ENCODE measurements around the gene ARHGEF40. TPM values are rescaled to one million over a fixed set of nuclear protein-coding genes. Genes with fewer than 3 reads are reported as not detected.

ARHGEF40 gene
- polyA plus RNA-seq, 6 donors from 2014 or later, result 0.07 to 0.99 (median 0.27) TPM; not detected in 1

DNA sequence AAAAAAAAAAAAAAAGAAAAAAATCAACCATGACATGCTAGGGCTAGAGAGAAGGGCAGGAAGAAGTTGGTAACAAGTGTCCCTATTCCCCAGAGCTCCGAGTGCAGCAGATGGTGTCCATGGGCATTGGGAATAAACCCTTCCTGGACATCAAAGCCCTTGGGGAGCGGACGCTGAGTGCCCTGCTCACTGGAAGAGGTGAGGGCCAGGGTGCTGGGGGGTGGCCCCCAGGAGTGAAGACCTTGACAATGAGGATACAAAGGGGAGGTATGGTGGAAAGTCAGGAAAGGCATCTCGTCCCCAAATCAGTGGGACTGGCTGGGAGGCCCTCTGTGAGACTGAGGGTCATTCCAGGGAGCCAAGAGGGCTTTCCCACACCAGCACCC is 16.8 kb downstream of the ARHGEF40 start:
- no peak for DNase-seq
- no peak for ATAC-seq (ENCODE audit: low read depth in 2 of 2)
- peak overlapping the region in 1 of 8 donors; percentile 65 for H3K4me3 Mint-ChIP-seq
- H3K4me1 Mint-ChIP-seq, result peaks cover 16 to 24% (median 22%) of the 10 kb centered on the region in 3 donors
- no peaks in the 10 kb centered on the region for H3K36me3 Mint-ChIP-seq
- H3K27me3 Mint-ChIP-seq, result peaks cover 0 to 6% (median 0%) of the 10 kb centered on the region in 3 donors
- peak overlapping the region; percentile 82 to 98 (median 94) for H3K27ac Mint-ChIP-seq
- H3K9me3 Mint-ChIP-seq, result no peaks in the 10 kb centered on the region

DNA sequence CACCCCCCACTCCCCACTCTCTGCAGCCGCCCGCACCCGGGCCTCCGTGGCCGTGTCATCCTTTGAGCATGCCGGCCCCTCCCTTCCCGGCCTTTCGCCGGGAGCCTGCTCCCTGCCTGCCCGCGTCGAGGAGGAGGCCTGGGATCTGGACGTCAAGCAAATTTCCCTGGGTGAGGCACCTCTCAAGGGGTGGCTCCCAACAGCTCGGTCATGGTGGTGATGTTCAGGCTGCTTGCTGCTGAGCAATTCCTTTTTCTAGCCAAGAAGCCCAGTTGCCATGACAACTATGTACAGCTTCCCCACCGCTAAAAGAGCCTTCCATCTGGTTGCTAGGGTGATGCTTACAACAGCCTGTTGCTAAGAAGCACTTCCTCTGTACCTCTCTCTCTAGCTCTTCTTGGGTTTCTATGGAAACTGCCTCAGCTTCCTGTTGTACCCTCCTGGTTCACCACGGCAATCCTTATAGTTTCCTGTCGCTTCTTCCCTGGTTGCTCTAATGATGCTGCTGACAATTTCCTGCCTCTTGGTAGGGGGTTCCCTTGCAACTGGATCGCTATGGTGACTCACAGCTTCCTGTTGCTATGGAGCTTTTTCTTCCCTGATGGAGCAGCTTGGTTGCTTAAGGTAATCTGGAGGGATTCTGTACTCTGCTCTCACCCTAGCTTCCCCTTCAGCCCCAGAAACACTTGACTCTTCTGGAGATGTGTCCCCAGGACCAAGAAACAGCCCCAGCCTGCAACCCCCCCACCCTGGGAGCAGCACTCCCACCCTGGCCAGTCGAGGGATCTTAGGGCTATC is 17.4 kb downstream of the ARHGEF40 start:
- Mint-ChIP-seq H3K4me3 (peak overlapping the region in 4 of 8 donors; percentile 7 to 65 (median 24)), H3K27ac (peak overlapping the region; percentile 82 to 98 (median 96)), H3K27me3 (peaks cover 0 to 7% (median 0%) of the 10 kb centered on the region in 3 donors), H3K9me3 (no peaks in the 10 kb centered on the region), H3K36me3 (no peaks in the 10 kb centered on the region), H3K4me1 (peaks cover 17 to 27% (median 22%) of the 10 kb centered on the region in 3 donors)
- peak; percentile 85 to 91 for ATAC-seq (ENCODE audit: low read depth in 2 of 2)
- peak; percentile 76 for DNase-seq

DNA sequence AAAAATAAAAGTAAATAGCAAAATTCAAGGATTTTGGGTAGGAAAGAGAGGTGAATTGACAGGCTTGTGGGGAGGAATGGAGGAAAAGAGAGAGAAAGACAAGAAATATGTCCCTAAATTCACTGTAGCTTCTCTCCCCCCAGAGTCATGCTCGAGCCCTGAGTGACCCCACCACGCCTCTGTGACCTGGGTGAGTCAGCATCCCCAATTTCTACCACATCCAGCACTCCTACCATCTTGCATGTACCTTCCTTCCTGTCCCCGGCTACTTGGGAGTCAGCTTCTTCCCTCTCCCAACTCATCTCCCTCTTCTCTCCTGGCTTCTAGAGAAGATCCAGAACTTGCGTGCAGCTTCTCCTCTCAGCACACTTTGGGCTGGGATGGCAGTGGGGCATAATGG is 18.6 kb downstream of the ARHGEF40 start:
- Mint-ChIP-seq H3K27ac (peak overlapping the region; percentile 65 to 97 (median 80)), H3K27me3 (peaks cover 0 to 15% (median 0%) of the 10 kb centered on the region in 3 donors), H3K4me3 (peak overlapping the region in 1 of 8 donors; percentile 37), H3K9me3 (no peaks in the 10 kb centered on the region), H3K4me1 (peaks cover 21 to 33% (median 25%) of the 10 kb centered on the region in 3 donors), H3K36me3 (no peaks in the 10 kb centered on the region)
- ATAC-seq (ENCODE audit: low read depth in 2 of 2) (no peak), DNase-seq (no peak)

DNA sequence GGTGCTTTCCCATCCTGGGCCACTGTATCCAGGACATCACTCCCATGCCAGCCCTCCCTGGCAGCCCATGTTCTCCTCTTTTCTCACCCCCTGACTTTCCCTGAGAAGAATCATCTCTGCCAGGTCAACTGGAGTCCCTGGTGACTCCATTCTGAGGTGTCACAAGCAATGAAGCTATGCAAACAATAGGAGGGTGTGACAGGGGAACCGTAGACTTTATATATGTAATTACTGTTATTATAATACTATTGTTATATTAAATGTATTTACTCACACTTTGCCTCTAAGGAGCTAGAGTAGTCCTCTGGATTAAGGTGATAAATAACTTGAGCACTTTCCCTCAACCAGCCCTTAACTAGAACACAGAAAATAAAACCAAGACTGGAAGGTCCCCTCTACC is 19.2 kb downstream of the ARHGEF40 start:
- ATAC-seq (ENCODE audit: low read depth in 2 of 2) (no peak), DNase-seq (no peak)
- peaks cover 0 to 12% (median 0%) of the 10 kb centered on the region in 3 donors for H3K27me3 Mint-ChIP-seq
- no peaks in the 10 kb centered on the region for H3K36me3 Mint-ChIP-seq
- H3K4me1 Mint-ChIP-seq, result peaks cover 21 to 33% (median 25%) of the 10 kb centered on the region in 3 donors
- peak overlapping the region; percentile 14 to 84 (median 78) for H3K27ac Mint-ChIP-seq
- H3K4me3 Mint-ChIP-seq, result peak overlapping the region in 1 of 8 donors; percentile 37
- H3K9me3 Mint-ChIP-seq, result no peaks in the 10 kb centered on the region

DNA sequence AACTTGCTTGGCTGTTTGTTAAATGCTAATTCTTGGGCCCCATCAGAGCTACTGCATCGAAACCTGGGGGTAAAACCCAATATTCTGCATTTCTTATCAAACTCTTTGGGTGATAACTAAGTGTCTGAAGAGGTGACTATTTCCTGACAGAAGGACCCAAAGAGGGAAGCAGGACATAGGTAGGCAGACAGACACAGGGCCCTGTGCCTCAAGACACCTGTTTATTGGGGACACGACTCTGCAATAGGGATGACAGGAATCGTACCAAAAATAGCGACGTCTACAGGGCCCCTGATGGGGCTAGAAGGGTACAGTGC is 19.7 kb downstream of the ARHGEF40 start:
- Mint-ChIP-seq H3K27me3 (peaks cover 0 to 10% (median 0%) of the 10 kb centered on the region in 3 donors), H3K4me3 (no peak overlapping the region), H3K36me3 (no peaks in the 10 kb centered on the region)

DNA sequence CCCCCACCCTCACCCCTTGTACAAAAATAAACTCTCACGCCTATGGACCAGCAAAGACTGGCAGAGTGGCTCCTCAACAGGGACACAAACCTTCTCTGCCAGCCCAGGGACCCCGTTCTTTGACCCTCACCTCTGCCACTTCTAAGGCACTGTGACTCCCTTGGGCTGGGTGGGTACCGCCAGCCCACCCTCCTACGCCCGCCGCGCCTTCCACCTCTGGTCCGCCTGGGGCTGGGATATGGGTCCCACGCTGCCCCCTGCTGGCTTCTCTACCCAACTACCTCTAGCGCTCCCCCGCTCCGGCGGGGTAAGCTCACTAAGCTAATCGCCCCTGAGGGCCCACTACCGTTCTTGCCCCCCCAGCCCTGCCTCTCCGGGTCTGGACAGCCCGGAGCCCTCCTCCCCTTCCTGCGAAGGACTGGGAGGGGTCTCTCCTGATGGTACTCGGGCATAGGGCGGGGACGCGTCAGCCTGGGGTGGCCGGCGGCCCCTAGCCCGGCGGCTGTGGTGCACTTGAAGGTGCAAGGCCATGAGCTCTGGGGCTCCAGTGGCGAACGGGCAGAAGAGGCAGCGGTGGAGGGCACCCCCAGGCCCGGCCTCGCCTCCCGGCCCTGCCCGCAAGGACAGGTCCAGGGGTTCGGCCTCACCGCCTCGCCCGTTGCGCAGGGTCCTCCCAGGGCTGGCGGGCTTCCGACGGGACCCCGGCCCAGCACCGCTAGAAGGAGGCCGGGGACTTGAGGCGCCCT is 20.3 kb downstream of the ARHGEF40 start:
- Mint-ChIP-seq H3K27me3 (peaks cover 0 to 10% (median 0%) of the 10 kb centered on the region in 3 donors), H3K4me3 (no peak overlapping the region), H3K4me1 (peaks cover 21 to 33% (median 25%) of the 10 kb centered on the region in 3 donors), H3K27ac (peak overlapping the region in 3 of 6 donors; percentile 21 to 82 (median 56)), H3K9me3 (no peaks in the 10 kb centered on the region), H3K36me3 (no peaks in the 10 kb centered on the region)
- no peak for ATAC-seq (ENCODE audit: low read depth in 2 of 2)
- DNase-seq, result no peak

More for the DNA sequence above, 19.7 kb downstream of the ARHGEF40 start:
- Mint-ChIP-seq H3K27ac (peak overlapping the region in 3 of 6 donors; percentile 31 to 82 (median 37)), H3K9me3 (no peaks in the 10 kb centered on the region), H3K4me1 (peaks cover 21 to 33% (median 25%) of the 10 kb centered on the region in 3 donors)
- no peak for DNase-seq
- no peak for ATAC-seq (ENCODE audit: low read depth in 2 of 2)

DNA sequence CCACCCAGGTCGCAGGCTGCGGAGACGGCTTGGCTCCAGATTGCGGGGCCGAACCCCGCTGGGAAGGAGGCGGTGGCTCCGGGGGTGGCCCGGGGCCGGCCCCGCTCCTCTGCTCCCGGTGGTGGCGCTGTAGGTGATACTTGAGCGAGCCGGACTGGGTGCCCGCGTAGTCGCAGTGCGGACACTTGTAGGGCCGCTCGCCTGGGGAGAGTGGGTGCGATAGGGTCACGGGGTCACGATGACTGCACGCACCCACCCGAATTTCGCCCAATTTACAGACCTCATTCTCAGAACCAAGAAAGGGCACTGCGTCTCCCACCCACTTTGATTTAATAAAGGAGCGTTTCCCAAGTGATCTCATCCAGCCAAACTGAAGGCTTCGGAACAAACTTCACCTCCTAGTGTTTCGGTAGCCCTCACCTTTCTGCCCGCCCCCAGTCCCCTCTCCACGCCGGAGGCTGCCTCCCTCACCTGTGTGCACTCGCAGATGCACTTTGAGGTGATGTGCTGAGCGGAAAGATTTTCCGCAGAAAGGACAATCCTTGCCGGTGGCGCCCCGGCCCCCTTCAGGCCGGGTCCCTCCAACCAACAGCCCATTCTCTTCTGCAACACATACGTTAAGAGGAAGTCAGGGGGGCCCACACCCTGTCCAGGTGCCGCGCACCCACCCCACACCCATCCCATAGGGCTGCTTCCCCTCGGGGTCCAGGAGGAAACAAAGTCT is 21.0 kb downstream of the ARHGEF40 start:
- DNase-seq (no peak), ATAC-seq (ENCODE audit: low read depth in 2 of 2) (no peak)
- Mint-ChIP-seq H3K27me3 (peaks cover 0 to 10% (median 0%) of the 10 kb centered on the region in 3 donors), H3K36me3 (no peaks in the 10 kb centered on the region), H3K4me1 (peaks cover 21 to 33% (median 25%) of the 10 kb centered on the region in 3 donors), H3K9me3 (no peaks in the 10 kb centered on the region), H3K4me3 (no peak overlapping the region), H3K27ac (peak overlapping the region in 1 of 6 donors; percentile 76)

DNA sequence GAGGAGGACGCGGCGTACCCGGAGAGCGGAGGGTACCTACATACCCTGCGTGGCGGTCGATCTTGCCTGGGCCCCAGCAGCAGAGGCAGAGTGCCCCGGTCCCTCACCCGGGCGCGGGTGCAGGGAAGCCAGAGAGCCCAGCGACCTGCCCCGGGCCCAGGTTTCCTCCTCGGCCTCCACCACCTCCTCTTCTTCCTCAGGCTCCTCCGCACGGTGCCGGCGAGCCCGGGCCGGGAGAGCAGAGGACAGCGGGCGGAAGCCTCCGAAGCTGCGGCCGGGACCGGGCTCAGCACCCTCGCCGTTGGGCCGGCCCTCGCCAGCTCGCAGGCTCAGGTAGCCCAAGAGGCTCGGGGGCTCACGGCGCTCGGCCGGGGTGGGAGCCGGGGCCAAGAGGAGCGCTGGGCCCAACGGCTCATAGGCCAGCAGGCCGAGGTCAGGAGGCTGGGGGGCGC is 21.7 kb downstream of the ARHGEF40 start:
- ATAC-seq (ENCODE audit: low read depth in 2 of 2) (no peak), DNase-seq (no peak)
- no peak overlapping the region for H3K4me3 Mint-ChIP-seq
- peaks cover 16 to 27% (median 21%) of the 10 kb centered on the region in 3 donors for H3K4me1 Mint-ChIP-seq
- no peak overlapping the region for H3K27ac Mint-ChIP-seq
- no peaks in the 10 kb centered on the region for H3K36me3 Mint-ChIP-seq
- peaks cover 0 to 10% (median 0%) of the 10 kb centered on the region in 3 donors for H3K27me3 Mint-ChIP-seq
- no peaks in the 10 kb centered on the region for H3K9me3 Mint-ChIP-seq

DNA sequence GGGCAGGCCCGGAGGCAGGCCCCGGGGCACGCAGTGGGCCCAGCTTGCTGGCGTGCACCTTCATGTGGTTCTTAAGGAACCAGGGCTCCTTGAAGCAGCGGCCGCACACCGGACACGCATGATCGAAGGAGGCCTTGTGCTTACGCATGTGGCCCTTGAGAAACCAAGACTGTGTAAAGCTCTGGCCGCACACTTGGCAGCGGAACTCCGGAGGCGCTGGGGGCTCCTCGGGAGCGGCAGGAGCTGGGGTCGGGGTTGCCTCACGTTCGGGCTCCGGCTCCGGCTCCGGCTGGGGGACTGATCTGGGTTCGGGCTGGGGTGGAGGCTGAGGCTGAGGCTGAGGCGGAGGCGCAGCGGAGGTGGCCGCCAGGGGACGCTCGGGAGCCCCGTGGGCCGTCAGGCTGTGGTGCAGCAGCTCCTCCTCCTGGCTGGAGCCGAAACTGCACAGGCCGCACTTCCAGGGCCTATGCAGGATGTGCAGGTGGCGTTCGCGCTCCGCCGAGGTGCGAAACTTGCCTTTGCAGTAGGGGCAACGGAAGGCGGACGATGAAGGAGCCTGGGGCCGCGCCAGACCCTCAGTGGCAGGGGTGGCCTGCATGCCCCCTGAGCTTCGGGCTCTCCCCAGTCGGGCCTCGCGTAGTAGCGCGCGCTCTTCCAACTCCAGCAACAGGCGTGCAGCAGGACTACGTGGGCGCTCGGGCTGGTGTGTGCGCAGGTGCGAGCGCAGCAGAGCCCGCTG is 22.3 kb downstream of the ARHGEF40 start:
- Mint-ChIP-seq H3K36me3 (no peaks in the 10 kb centered on the region), H3K4me3 (peak overlapping the region in 3 of 8 donors; percentile 15 to 66 (median 60)), H3K27ac (peak overlapping the region in 4 of 6 donors; percentile 67 to 87 (median 74)), H3K4me1 (peaks cover 12 to 23% (median 21%) of the 10 kb centered on the region in 3 donors), H3K9me3 (no peaks in the 10 kb centered on the region), H3K27me3 (peaks cover 0 to 10% (median 0%) of the 10 kb centered on the region in 3 donors)
- peak; percentile 63 to 69 for ATAC-seq (ENCODE audit: low read depth in 2 of 2)
- peak; percentile 85 for DNase-seq

DNA sequence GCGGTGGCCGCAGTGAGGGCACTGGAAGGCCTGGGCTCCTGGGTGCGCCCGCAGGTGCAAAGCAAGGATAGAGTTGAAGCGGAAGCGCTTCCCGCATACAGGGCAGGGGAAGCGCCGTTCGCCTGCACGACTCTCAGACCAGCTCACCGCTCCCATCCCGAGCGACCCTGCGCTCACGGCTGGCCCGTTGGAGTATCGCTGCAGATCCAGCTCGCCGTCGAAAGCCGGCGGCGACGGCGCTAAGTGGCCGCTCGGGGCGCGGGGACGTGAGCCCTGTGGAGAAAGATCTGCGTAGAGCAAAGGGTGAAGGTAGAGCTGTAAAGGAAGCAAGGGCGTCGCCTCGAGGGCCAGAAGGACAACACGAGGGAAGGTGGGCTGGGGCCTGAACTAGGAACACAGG is 22.9 kb downstream of the ARHGEF40 start:
- Mint-ChIP-seq H3K36me3 (no peaks in the 10 kb centered on the region), H3K27me3 (peaks cover 0 to 10% (median 0%) of the 10 kb centered on the region in 3 donors), H3K4me1 (peaks cover 6 to 17% (median 16%) of the 10 kb centered on the region in 3 donors), H3K9me3 (no peaks in the 10 kb centered on the region), H3K4me3 (no peak overlapping the region), H3K27ac (peak overlapping the region in 2 of 6 donors; percentile 61 to 79)
- DNase-seq (no peak), ATAC-seq (ENCODE audit: low read depth in 2 of 2) (no peak)

DNA sequence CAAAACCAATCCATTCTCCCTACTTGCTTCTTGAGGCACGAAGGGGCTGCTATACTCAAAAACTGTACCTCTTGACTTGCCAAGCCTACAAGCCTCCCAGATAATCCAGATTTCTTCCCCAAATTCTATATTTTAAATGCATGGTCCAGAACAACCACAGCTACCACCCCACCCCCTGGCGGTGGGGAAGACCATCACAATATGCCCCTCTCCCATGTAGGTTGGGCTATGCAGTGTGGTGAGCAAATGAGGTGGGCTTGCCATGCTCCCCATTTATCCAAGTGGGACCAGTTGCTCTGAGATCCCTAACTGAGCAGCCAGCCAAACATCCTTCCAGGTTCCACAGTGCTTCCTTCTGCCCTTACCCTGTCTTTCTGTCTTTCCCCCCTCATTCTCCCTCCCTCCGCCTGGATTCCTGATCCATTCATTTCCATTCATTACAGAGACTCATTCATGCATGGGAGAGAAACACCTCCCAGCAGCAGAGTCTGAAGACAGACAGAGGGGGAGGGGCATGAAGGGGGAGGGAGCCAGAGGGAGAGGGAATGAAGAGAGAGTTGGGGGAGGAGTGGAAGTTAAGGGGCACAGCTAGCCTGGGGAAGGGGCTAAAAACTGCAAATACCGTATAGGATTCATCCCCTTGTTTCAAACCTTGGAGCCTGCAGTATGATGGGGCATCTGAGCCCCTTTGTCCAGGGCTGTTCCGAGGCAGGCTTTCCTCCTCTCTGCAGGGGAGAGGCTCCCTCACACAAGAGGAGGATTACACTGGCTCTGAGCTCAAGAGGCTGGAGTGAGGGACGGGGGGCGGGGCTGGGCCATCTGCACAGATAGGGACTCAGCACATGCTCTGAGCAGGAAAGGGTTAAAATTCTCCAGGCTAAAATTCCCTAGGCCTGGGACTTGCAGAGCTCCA is 23.9 kb downstream of the ARHGEF40 start:
- H3K27ac Mint-ChIP-seq, result peak overlapping the region in 1 of 6 donors; percentile 11
- H3K4me3 Mint-ChIP-seq, result no peak overlapping the region
- H3K27me3 Mint-ChIP-seq, result peaks cover 0 to 10% (median 0%) of the 10 kb centered on the region in 3 donors
- peaks cover 9 to 21% (median 16%) of the 10 kb centered on the region in 3 donors for H3K4me1 Mint-ChIP-seq
- H3K9me3 Mint-ChIP-seq, result no peaks in the 10 kb centered on the region
- no peaks in the 10 kb centered on the region for H3K36me3 Mint-ChIP-seq
- DNase-seq (no peak), ATAC-seq (ENCODE audit: low read depth in 2 of 2) (no peak)
